ENCODE results near the gene TCEA3. TPM values are rescaled to one million over a fixed set of nuclear protein-coding genes. Genes with fewer than 3 reads are reported as not detected.

The TCEA3 gene
- 10 to 100 TPM; 16.7 to 24.1 (median 20.9) TPM for total RNA-seq

DNA sequence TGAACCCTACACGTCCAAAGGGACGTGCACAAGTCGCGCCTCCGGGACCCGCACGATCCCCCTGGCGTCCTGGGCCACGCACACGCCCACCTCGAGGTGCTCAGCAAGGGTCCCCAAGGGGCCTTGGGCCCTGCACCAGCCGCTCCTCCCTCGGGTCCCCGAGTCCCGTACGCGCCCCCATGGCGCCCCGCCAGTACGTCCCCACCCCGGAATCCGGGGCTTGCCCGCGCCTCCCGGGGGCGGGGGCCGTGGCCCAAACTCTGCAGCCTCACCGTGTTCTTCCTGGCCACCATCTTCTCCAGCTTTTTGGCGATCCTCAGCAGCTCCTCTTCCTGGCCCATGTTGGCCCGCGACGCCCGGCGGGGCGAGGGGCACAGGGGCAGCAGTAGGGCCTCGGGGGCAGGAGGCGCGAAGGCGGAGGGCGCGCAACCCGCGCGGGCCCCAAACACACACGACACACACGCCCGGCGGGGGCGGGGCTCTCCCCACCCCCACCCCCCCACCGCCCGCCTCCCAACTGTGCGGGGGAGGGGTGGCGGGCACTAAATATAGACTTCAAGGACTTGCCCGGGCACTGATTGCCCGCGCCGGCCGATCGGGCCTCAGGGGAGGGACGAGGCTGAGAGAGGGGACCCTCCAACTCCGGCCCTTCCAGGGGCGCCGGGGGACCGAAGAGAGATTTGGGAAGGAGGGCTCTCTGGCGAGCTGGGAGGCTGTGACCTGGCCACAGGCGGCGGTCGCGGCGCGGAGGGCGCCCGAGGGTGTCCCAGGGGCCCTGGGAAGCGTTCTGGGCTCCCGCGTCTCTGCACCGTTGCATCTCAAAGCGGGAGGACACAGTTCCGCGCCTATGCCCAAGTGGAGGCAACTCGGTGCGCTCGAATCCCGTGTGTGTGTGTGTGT, at the start of gene TCEA3:
TCEA3 (minus strand) TSS at position 456 of the 900 bp plus-strand sequence; CDS start at position 341, 115 bp downstream.
- Histone ChIP-seq H3K4me1 (peaks cover 39 to 53% (median 45%) of the 10 kb centered on the region in 4 donors), H3K27ac (replicated peaks in 1 of 4) (peak within 1 kb of the TSS; percentile 81 to 89 (median 85)), H3K27me3 (no peaks in the 10 kb centered on the region), H3K9me3 (no peaks in the 10 kb centered on the region), H3K4me3 (peak within 1 kb of the TSS; percentile 63 to 77 (median 70)), H3K36me3 (peaks cover 4 to 18% (median 11%) of the 10 kb centered on the region in 4 donors)
- DNase-seq (ENCODE audit: extremely low spot score): no peak
- intact Hi-C loops (cut with DNase I): loop anchor here (10.0 kb wide), 1 partner anchor 60 kb away; the partner anchor contains the start of gene ASAP3
- 2% methylated on average over 13 of the region's 84 CpGs for WGBS
- TF ChIP-seq POLR2AphosphoS5 (IDR thresholded peaks at IDR 0.05) (peak in 1 of 2 donors; percentile 29), POLR2A (IDR thresholded peaks at IDR 0.05; ENCODE audit: low read depth) (no peak)
- TF ChIP-seq, protein P1, sequence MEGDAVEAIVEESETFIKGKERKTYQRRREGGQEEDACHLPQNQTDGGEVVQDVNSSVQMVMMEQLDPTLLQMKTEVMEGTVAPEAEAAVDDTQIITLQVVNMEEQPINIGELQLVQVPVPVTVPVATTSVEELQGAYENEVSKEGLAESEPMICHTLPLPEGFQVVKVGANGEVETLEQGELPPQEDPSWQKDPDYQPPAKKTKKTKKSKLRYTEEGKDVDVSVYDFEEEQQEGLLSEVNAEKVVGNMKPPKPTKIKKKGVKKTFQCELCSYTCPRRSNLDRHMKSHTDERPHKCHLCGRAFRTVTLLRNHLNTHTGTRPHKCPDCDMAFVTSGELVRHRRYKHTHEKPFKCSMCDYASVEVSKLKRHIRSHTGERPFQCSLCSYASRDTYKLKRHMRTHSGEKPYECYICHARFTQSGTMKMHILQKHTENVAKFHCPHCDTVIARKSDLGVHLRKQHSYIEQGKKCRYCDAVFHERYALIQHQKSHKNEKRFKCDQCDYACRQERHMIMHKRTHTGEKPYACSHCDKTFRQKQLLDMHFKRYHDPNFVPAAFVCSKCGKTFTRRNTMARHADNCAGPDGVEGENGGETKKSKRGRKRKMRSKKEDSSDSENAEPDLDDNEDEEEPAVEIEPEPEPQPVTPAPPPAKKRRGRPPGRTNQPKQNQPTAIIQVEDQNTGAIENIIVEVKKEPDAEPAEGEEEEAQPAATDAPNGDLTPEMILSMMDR (IDR thresholded peaks at IDR 0.05): no peak

DNA sequence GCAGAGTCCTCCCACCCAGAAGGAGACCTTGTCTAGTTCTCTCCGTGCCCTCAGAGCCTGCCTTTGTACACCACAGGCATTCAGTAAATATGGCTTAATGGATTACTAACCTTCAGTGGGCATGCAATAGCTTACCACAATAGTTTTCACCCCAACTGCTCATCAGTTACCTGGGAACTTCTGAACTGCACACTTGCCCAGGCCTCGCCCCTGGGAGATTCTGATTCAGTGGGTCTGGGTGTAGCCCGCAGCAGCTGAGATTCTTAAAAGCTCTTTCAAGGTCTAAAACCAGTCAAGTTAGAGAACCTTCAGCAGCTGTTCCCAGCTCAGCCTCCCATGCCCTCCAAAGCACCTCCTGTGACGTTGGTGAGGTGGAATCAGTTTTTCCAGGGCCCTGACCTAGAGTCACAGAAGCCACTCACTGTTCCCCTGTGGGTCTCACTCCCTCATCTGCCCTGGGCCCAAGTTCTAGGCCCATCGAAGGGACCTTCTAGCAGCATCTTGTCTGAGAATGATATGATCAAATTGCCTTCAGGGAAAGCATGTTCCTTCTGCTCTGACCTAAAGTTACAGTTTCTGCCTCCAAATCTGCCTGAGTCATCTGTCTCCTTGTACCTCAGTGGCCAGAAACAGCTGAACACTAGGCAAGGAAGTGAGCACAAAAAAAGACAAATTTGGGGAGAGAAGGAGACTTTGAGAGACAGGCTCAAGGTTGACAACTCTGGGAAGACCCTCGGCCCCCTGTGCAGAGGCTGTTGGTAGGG, 48.7 kb upstream of the TCEA3 start:
- intact Hi-C loops (cut with DNase I): no loop called here
- Histone ChIP-seq H3K27me3 (no peaks in the 10 kb centered on the region), H3K27ac (replicated peaks in 1 of 4) (peak overlapping the region; percentile 5 to 58 (median 14)), H3K36me3 (peaks cover 0 to 3% (median 0%) of the 10 kb centered on the region in 4 donors), H3K4me3 (no peak overlapping the region), H3K9me3 (no peaks in the 10 kb centered on the region), H3K4me1 (peaks cover 45 to 73% (median 61%) of the 10 kb centered on the region in 4 donors)
- no peak for TF ChIP-seq POLR2AphosphoS5 (IDR thresholded peaks at IDR 0.05)
- TF ChIP-seq EP300 (IDR thresholded peaks at IDR 0.05): no peak
- TF ChIP-seq, protein P1 (IDR thresholded peaks at IDR 0.05): no peak
- TF ChIP-seq POLR2A (IDR thresholded peaks at IDR 0.05; ENCODE audit: low read depth): no peak
- WGBS: 77% methylated on average over 6 of the region's 6 CpGs
- no peak for DNase-seq (ENCODE audit: extremely low spot score)

DNA sequence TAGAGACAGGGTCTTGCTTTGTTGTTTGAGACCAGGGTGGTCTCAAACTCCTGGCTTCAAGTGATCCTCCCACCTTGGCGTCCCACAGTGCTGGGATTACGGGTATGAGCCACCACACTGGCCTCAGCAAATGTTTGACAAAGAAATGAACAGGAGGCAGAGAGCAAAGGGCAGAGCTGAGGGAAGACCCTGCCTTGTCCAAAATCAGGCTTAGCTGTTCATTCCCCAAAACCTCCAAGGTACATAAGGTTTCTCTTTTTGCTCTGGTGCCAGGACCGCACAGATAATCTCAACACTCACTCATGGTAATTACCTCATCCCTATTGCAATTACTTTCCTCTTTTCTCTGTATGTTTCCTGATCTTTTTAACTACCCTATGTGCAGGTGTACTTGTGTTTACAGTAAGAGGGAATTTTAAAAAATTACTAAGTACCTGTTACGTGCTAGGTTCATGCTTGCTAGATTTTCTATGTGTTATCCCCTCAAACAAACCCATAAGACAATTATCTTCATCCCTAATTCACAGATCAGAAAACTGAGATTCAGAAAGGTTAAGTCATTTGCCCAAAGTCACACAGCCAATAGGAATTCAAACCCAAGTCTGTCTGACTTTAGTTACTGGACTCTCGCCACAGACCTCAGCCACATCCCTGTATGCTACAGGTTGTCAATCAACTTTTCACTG, 47.9 kb upstream of the TCEA3 start:
- TF ChIP-seq EP300 (IDR thresholded peaks at IDR 0.05) (no peak), POLR2A (IDR thresholded peaks at IDR 0.05; ENCODE audit: low read depth) (no peak), POLR2AphosphoS5 (IDR thresholded peaks at IDR 0.05) (no peak)
- TF ChIP-seq, protein P1 (IDR thresholded peaks at IDR 0.05): no peak
- intact Hi-C loops (cut with DNase I): no loop called here
- peak overlapping the region; percentile 2 to 63 (median 20) for H3K27ac ChIP-seq (replicated peaks in 1 of 4)
- WGBS: 88% methylated on average over 5 of the region's 5 CpGs
- H3K36me3 ChIP-seq: no peaks in the 10 kb centered on the region
- peaks cover 44 to 69% (median 61%) of the 10 kb centered on the region in 4 donors for H3K4me1 ChIP-seq
- H3K4me3 ChIP-seq: no peak overlapping the region
- DNase-seq (ENCODE audit: extremely low spot score): no peak
- no peaks in the 10 kb centered on the region for H3K9me3 ChIP-seq
- no peaks in the 10 kb centered on the region for H3K27me3 ChIP-seq

DNA sequence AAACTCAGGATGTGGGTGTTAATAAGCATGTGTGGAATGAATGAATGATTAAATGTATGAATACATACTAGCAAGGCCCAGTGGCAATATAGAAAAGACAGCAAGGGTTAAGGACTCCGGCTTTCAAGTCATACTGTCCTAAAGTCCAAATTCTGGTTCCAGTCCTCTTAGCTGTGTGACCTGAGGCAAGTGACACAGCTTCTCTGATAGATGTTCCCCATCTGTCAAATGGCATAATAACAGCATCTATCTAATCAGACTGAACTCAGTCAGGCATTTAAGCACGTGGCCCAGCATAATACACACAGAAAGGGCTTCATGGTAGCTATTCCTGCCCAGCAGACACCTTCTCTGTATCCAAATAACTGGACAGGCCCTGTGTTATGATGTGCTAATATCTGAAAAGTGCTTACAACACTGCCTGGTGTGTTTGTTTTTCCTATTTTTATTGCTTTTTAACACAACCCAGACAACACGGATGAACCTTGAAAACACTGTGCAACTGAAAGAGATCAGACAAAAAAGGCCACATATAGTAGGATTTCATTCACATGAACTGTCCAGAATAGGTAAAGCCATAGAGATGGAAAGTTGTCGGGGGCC, 47.0 kb upstream of the TCEA3 start:
- Histone ChIP-seq H3K27me3 (no peaks in the 10 kb centered on the region), H3K27ac (replicated peaks in 1 of 4) (peak overlapping the region; percentile 2 to 63 (median 17)), H3K9me3 (no peaks in the 10 kb centered on the region), H3K4me1 (peaks cover 44 to 69% (median 61%) of the 10 kb centered on the region in 4 donors), H3K4me3 (no peak overlapping the region), H3K36me3 (no peaks in the 10 kb centered on the region)
- intact Hi-C loops (cut with DNase I): no loop called here
- TF ChIP-seq EP300 (IDR thresholded peaks at IDR 0.05) (no peak), POLR2A (IDR thresholded peaks at IDR 0.05; ENCODE audit: low read depth) (no peak), POLR2AphosphoS5 (IDR thresholded peaks at IDR 0.05) (no peak)
- TF ChIP-seq, protein P1 (IDR thresholded peaks at IDR 0.05): no peak
- WGBS: 74% methylated on average over 4 of the region's 4 CpGs
- DNase-seq (ENCODE audit: extremely low spot score): no peak

Data from esophagus muscularis mucosa (tissue), 4 donors.